Body of pancreas (tissue), 4 donors: Measurements from ENCODE around the gene TMEM187.

Experiments used
- POLR2A ChIP-seq, 3 donors: fragments of 450-650 bp; IDR thresholded peaks; one replicate each; pipeline ENCODE4 v1.6.1; 2016; ENCODE audit warnings: antibody characterized with exemption in 3 of 3, mild to moderate bottlenecking in 2 of 3
- TF ChIP-seq, protein P1 (sequence below), 7 experiments: fragments of 450-650 bp in 4 of 7; fragments of 200-600 bp in 3 of 7; sonication (generic) in 3 of 7; IDR thresholded peaks; one replicate each; pipeline ENCODE4 v1.5.1; 2016 to 2019; ENCODE audit warnings: antibody characterized with exemption in 7 of 7

DNA sequence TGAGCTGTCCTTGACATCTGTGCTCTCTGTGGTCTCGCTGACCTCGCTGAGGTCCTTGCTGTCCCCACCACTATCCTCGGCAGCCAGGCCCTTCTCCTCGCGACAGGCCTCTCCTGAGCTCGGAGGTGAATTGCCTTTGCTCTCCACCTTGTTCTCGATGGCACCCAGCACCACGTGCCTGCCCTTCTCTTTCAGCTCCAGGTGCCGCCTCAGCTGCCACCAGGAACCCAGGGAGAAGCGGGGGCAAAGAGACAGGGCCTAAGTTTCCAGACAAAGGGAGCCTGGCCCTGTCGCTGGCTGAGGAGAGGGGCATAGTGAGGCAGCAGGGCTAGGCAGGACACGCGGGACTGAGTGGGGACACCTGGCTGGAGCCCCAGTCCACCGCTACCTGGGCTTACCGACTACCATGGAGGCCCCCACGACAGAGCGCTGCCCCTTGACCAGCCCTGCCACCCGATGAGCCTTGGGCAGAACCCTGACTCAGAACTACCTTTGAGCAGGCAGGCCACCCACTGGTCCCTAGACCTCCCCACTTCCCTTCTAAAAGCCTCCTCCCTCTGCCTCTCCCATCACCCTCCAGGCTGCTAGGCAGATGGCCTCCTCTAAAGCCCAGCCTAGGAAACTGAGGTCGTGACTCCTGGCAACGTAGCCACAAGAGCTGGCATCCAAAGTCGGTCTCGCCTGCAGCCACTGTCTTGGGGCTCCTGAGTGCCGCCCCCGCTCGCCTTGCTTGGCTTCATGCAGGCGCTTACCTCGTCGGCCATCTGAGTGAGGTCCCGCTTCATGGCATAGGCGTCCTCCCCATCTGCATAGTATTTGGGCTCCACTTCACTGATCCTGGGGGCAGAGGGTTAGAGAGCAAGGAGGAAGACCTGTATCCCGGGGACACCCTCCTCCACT, 42.3 kb upstream of the TMEM187 start:
- TF ChIP-seq, protein P1, sequence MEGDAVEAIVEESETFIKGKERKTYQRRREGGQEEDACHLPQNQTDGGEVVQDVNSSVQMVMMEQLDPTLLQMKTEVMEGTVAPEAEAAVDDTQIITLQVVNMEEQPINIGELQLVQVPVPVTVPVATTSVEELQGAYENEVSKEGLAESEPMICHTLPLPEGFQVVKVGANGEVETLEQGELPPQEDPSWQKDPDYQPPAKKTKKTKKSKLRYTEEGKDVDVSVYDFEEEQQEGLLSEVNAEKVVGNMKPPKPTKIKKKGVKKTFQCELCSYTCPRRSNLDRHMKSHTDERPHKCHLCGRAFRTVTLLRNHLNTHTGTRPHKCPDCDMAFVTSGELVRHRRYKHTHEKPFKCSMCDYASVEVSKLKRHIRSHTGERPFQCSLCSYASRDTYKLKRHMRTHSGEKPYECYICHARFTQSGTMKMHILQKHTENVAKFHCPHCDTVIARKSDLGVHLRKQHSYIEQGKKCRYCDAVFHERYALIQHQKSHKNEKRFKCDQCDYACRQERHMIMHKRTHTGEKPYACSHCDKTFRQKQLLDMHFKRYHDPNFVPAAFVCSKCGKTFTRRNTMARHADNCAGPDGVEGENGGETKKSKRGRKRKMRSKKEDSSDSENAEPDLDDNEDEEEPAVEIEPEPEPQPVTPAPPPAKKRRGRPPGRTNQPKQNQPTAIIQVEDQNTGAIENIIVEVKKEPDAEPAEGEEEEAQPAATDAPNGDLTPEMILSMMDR (IDR thresholded peaks at IDR 0.05), result no peak
- TF ChIP-seq POLR2A (IDR thresholded peaks at IDR 0.05), result no peak
